ENCODE measurements around the gene RSPH10B2.
"Not testable (repeated sequence)": the region's sequence is repeated elsewhere in the genome, so short reads cannot be mapped to it uniquely, and the experiment has no call there.

The RSPH10B2 gene

GRCh38 chr7:6789353-6789752, 35.5 kb downstream of the RSPH10B2 start:
- not testable (repeated sequence) for DNase-seq (ENCODE audit: low read depth, low spot score)

- not testable (repeated sequence) for DNase-seq (ENCODE audit: low read depth, low spot score)
These were observed 38.4 kb downstream of the RSPH10B2 start for GRCh38 chr7:6792113-6792872.

GRCh38 chr7:6794276-6794675, 40.4 kb downstream of the RSPH10B2 start:
- DNase-seq (ENCODE audit: low read depth, low spot score): not testable (repeated sequence)

GRCh38 chr7:6797218-6797617, 43.3 kb downstream of the RSPH10B2 start:
- DNase-seq (ENCODE audit: low read depth, low spot score): not testable (repeated sequence)

- DNase-seq (ENCODE audit: low read depth, low spot score): not testable (repeated sequence)
These were observed 44.1 kb downstream of the RSPH10B2 start for GRCh38 chr7:6798047-6798446.

GRCh38 chr7:6799887-6800286, 46.0 kb downstream of the RSPH10B2 start:
- not testable (repeated sequence) for DNase-seq (ENCODE audit: low read depth, low spot score)

GRCh38 chr7:6800331-6800730, 46.4 kb downstream of the RSPH10B2 start:
- not testable (repeated sequence) for DNase-seq (ENCODE audit: low read depth, low spot score)

GRCh38 chr7:6807393-6807918, 53.6 kb downstream of the RSPH10B2 start:
- not testable (repeated sequence) for DNase-seq (ENCODE audit: low read depth, low spot score)

- not testable (repeated sequence) for DNase-seq (ENCODE audit: low read depth, low spot score)
These were observed 54.1 kb downstream of the RSPH10B2 start for GRCh38 chr7:6807959-6808358.

GRCh38 chr7:6813011-6813410, 59.1 kb downstream of the RSPH10B2 start:
- DNase-seq (ENCODE audit: low read depth, low spot score): not testable (repeated sequence)

- DNase-seq (ENCODE audit: low read depth, low spot score): not testable (repeated sequence)
These were observed 61.6 kb downstream of the RSPH10B2 start for GRCh38 chr7:6815470-6815869.

- not testable (repeated sequence) for DNase-seq (ENCODE audit: low read depth, low spot score)
These were observed 67.7 kb downstream of the RSPH10B2 start for GRCh38 chr7:6821622-6822021.

- DNase-seq (ENCODE audit: low read depth, low spot score): not testable (repeated sequence)
These were observed 71.6 kb downstream of the RSPH10B2 start for GRCh38 chr7:6825236-6826125.

- DNase-seq (ENCODE audit: low read depth, low spot score): peak; percentile 79
These were observed 72.2 kb downstream of the RSPH10B2 start, which contains the start of gene CCZ1B for GRCh38 chr7:6826151-6826550. Gene CCZ1B, minus strand, starts transcription at chr7:6826275. Its CDS starts 78 bp downstream, at chr7:6826197.

GRCh38 chr7:6827180-6827579, 73.3 kb downstream of the RSPH10B2 start:
- DNase-seq (ENCODE audit: low read depth, low spot score): not testable (repeated sequence)

GRCh38 chr7:6829616-6830015, 75.7 kb downstream of the RSPH10B2 start:
- DNase-seq (ENCODE audit: low read depth, low spot score): not testable (repeated sequence)

GRCh38 chr7:6830026-6830425, 76.1 kb downstream of the RSPH10B2 start:
- DNase-seq (ENCODE audit: low read depth, low spot score): peak; percentile 26

GRCh38 chr7:6831018-6831725, 77.3 kb downstream of the RSPH10B2 start:
- no peak for DNase-seq (ENCODE audit: low read depth, low spot score)

- no peak for DNase-seq (ENCODE audit: low read depth, low spot score)
These were observed 79.7 kb downstream of the RSPH10B2 start for GRCh38 chr7:6833636-6834035.

GRCh38 chr7:6835521-6835920, 81.6 kb downstream of the RSPH10B2 start:
- not testable (repeated sequence) for DNase-seq (ENCODE audit: low read depth, low spot score)

- not testable (repeated sequence) for DNase-seq (ENCODE audit: low read depth, low spot score)
These were observed 83.2 kb downstream of the RSPH10B2 start for GRCh38 chr7:6837081-6837480.

All from astrocyte of the hippocampus (primary cell).